GM18868 (cell line): ENCODE results near the gene UFL1.
A peak's percentile ranks its signal among the peaks of the same experiment; 100 is the strongest.
"Not testable (repeated sequence)": the region's sequence is repeated elsewhere in the genome, so short reads cannot be mapped to it uniquely, and the experiment has no call there.

ENCODE experiments used
- ATAC-seq: cut with Tn5 transposase; IDR thresholded peaks from one replicate; pipeline ENCODE4 v1.9.1; 2021; ENCODE audit warnings: mild to moderate bottlenecking, moderate library complexity; ENCODE audit not compliant: unreplicated experiment

UFL1 gene

DNA sequence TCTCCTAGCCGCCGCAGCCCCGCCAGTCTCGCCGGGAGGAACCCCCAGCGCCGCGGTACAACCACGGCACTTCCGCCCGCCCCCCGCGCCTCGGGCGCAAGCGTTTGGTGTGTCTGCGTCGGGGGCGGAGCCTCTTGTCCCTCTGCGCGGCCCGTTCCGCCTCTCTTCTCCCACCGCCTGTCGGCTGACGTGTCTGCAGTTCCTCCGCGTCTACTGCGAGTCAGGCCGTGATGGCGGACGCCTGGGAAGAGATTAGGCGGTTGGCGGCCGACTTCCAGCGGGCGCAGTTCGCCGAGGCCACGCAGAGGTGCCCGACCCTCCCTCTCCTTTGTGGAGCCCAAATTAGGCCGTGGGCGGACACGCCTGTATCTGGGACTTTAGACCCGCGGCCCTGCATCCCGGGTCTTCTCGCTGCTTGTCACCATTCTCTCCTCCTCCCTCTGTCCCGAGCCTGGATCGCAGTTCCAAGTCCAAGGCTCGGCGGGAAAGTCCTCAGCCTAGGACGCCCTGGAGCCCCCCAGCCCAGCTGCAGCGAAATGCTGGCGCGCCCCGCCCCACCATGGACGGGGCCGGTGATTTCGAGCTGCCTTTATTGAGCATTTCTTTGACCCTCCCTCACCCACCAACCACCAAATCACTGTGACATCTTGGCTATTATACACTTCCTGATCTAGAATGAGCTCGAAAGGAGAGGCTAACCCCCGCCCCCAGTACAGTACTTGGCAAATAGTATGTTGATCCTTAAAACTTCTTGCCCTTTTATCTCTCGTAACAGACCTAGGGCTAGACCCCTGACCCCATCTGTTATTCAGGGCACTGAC lies at the start of gene UFL1:
Gene UFL1, plus strand, starts transcription at position 163 of the 821 bp plus-strand sequence. Its CDS starts 68 bp downstream, at position 231.
- peak; percentile 97 for ATAC-seq

DNA sequence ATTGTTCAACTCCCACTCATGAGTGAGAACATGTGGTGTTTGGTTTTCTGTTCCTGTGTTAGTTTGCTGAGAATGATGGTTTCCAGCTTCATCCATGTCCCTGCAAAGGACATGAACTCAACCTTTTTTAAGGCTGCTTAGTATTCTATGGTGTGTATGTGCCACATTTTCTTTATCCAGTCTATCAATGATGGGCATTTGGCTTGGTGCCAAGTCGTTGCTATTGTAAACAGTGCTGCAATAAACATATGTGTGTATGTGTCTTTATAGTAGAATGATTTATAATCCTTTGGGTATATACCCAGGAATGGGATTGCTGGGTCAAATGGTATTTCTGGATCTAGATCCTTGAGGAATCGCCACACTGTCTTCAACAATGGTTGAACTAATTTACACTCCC lies 49.3 kb upstream of the UFL1 start:
- not testable (repeated sequence) for ATAC-seq

DNA sequence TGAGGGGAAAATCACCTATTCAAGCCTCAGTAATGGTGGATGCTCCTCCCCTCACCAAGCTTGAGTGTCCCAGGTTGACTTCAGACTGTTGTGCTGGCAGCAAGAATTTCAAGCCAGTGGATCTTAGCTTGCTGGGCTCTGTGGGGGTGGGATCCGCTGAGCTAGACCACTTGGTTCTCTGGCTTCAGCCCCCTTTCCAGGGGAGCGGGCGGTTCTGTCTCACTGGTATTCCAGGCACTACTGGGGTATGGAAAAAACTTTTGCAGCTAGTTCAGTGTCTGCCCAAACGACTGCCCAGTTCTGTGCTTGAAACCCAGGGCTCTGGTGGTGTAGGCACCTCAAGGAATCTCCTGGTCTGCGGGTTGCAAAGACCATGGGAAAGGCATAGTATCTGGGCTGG lies 42.9 kb upstream of the UFL1 start:
- ATAC-seq, result no peak

DNA sequence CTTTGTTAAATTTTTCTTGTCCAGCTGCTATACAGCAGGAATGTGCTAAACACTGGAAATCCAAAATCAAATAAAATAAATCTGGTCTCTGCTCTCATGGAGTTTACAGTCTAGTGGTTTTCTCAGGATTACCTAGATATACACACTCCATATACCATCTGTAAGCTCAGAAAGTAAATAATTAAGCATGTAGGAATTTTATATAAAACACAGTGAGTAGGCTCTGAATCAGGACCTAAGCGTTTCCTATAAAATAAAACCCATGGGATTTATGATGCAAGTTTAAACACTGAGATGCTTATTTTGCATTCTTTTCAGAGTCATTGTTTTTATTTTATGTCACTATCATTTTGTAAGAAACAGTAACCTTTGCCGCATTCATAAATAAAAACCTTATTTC lies 29.7 kb upstream of the UFL1 start:
- ATAC-seq, result no peak

DNA sequence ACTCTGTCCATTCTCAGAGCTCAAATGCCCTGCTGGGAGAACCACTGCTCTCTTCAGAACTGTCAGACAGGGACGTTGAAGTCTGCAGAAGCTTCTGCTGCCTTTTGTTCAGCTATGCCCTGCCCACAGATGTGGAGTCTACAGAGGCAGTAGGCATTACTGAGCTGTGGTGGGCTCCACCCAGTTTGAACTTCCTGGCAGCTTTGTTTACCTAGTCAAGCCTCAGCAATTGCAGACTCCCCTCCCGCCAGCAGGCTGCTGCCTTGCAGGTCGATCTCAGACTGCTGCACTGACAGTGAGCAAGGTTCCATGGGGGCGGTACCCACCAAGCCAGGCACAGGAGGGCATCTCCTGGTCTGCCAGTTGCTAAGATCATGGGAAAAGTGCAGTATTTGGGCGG lies 21.8 kb upstream of the UFL1 start:
- no peak for ATAC-seq

DNA sequence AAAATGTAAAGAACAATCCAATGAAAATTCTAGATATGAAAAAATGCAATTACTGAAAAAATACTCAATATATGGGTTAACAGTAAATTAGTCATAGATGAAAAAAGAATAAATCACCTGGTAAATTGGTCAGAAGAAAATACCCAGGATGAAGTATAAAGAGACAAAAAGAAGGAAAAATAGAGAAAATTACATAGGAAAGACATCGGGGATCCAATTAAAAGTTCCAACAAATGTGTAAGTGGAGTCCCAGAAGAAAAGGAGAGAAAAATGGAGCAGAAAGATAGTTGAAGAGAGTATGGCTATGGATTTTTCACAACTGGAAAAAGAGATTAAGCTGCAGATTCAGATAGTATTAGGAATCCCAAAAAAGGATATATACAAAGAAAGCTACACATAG lies 18.7 kb upstream of the UFL1 start:
- ATAC-seq, result no peak

DNA sequence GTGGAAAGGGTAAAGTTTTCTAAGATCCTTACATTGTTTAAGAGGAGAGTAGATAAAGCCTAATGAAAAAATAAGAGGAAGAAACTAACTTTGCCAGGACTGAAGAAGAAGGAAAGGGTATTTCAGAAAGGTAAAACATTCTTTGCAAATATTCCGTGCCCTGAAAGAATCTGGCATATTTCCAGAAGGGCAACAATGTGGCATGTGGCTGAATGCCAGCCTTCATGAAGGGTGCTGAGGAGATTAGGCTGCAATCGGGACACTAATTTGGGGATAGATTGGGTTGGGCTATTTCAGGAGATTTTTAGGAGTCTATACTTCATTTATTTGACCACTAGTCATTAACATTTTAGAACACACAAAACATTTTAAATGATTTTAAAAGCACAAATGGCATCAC lies 16.2 kb upstream of the UFL1 start:
- ATAC-seq, result no peak

DNA sequence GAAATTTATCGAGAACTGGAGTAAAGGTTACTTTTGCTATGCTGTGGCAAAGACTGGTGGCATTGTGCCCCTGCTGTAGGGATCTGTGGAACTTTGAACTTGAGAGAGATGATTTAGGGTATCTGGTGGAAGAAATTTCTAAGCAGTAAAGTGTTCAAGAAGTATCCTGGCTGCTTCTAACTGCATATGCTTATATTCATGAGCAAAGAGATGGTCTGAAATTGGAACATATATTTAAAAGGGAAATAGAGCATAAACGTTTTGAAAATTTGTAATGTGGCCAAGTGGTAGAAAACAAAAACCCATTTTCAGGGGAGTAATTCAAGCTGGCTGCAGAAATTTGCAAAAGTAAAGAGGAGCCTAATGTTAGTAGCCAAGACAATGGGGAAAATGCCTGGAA lies 12.3 kb upstream of the UFL1 start:
- ATAC-seq, result no peak

DNA sequence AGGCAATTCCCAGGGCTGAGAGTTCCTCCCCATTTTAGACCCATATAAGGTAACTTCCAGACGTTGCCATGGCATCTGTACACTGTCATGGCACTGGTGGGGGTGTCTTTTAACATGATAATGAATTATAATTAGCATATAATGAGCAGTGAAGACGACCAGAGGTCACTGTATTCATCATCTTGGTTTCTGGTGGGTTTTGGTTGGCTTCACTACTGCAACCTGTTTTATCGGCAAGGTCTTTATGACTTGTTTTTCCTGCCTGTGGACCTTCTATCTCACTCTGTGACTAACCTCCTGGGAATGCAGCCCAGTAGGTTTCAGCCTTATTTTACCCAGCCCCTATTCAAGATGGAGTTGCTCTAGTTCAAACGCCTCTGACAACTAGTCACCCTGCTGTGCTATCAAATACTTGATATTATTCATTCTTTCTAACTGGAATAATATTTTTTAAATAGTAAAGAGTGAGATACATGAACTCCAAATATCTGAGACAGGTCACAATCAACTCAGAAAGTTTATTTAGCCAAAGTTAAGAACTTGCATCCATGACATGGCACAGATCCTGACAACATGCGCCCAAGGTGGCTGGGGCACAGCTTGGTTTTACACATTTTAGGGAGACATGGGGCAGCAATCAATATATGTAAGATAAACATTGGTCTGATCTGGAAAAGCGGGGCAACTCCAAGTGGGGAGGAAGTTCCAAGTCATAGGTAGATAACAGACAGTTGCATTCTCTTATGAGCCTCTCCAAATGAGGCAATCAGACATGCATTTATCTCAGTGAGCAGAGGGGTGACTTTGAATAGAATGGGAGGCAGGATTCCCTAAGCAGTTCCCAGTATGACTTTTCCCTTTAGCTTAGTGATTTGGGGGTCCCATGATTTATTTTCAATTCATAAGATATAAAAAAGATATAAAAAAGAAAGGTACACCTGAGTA lies 1.2 kb upstream of the UFL1 start:
- no peak for ATAC-seq

DNA sequence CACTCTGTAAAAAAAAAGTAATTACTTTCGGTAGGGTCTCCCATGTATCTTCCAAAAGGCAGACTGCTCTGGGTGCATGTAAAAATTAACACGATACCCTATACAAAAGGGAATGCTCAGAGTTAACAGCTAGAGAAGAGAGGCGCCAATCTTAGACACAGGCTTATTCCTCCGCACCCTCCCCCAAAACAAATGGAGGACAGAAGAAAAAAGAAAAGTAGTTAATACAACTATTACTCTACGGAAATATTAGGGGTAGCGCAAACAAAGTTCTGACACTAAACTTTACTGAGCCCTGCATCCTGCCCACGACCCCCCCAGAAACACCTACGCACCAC lies 331 bp upstream of the UFL1 start:
- no peak for ATAC-seq

DNA sequence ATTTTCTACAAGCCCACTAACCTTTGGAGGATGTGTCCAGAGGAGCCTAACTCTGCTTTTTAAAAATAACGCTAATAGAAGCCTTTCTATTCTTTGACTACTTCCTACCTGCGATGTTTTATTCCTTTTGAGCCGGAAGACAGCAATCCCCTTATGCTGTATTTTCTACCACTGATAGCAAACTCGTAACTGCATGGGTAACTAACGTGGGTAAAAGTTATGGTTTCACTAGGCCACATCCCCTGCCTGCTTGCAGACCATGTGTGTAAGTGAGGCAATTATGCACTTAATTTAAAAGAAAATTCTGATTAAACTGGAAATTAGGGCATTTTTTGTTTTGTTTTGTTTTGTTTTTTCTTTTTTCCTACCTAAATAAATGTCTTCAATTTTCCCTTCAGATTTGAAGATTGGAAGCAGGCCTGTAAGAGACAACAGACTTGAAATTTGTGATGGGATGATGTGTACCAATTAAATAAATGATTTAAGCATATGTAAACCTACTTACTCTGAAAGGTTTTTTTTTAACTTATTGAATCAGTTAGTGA lies 931 bp downstream of the UFL1 start:
- ATAC-seq, result peak; percentile 25

DNA sequence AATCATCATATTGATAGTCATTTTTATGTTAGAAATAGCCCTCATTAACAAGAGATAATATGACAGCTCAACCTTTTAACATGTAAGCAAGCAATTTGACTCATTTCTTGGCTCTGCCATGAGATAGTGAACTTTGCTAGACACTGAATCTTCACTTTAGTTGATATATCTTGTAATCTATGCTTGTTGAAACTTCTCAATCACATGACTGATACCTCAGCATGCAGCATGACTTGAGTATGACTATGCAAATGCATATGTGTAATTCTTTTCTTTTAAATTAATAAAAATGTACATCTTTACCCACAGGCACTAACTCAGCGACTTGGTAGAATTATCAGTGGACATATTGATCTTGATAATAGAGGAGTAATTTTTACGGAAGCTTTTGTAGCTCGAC lies 6.6 kb downstream of the UFL1 start:
- no peak for ATAC-seq

DNA sequence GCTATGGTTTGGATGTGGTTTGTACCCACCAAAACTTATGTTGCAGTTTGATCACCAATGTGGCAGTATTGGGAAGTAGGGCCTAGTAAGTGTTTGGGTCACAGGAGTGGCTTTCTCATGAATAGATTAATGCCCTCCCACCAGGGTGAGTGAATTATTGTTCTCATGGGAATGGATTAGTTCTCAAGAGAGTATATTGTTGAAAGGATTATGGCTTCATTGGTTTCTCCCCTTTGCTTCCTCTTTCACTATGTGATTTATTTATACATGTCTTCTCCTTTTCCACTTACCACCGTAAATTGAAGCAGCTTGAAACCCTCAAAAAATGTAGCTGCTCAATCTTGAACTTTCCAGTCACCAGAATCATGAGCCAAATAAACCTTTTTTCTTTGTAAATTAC lies 10.8 kb downstream of the UFL1 start:
- ATAC-seq, result peak; percentile 69

DNA sequence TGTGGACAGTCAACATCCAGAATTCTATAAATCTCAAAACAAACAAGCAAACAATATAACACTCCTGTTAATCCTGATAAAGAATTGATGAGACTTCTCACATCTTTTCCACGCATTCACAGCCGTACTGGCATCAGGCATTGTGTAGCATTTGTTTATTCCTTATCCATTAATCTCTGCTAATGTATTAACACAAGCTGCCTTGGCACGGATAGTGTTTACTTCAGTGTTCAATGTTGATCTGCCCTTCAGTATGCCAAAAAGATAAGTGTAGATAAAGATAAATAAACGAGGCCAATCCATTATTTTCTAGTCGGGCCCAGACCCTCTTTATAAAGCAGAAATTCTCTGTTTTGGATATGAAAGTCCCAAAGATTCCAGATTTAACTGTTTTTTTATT lies 16.1 kb downstream of the UFL1 start:
- no peak for ATAC-seq

DNA sequence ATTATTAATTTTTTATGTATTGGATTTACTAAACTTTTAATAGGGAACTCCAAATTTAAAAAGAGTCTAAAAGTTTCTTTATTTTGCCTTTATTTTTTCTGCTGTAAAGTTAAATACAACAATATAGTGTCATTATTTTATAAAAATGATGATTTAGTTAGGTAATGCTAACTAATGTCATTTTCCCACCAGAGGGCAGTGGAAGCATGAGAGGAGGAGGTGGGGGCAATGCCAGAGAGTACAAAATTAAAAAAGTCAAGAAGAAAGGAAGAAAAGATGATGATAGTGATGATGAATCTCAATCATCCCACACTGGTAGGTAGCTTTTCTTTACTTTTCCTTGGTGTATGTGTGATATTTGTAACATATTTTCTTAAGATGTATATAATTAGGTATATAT lies 21.1 kb downstream of the UFL1 start:
- ATAC-seq, result peak; percentile 76

DNA sequence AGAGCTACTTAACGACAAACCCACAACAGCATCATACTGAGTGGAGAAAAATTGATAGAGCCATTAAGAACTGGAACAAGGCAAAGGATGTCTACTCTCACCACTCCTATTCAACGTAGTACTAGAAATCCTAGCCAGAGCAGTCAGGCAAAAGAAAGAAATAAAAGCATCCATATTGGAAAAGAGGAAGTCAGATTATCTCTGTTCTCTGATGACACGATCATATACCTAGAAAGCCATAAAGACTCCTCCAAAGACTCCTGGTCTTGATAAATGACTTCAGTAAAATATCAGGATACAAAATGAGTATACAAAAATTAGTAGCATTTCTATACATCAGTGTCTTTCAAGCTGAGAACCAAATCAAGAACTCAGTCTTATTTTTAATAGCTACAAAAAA lies 24.3 kb downstream of the UFL1 start:
- ATAC-seq, result no peak

DNA sequence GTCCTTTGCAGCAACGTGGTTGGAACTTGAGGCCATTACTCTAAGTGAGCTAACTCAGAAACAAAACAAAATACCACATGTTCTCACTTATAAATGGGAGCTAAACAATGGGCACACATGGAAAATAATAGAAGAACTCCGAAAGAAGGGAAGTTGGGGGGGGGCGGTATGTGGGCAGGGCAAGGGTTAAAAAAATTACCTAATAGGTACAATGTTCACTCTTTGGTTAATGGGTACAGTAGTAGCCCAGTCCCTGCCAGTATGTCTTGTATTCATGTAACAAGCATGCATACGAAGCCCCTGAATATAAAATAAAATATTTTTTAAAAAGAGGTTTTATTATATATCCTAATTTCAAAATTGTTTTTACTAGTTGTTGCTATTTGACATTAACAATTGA lies 26.0 kb downstream of the UFL1 start:
- ATAC-seq, result no peak

DNA sequence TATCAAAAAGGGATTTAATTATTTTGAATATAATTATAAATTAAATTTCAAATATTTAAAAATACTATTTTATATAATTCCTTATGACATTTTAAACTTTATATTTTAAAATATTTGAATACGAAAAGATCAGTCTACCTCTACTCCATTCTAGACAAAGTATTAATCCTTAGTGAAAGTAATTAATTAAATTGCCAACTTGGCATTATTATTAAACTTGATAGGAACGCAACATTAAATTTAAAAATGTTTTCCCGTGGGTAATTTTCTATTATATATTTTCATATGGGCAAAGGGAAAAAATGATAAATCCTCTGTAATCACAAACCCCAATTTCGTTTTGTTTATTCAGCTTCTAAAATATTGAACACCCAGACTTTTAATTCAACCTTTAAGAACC lies 33.0 kb downstream of the UFL1 start:
- ATAC-seq, result no peak

DNA sequence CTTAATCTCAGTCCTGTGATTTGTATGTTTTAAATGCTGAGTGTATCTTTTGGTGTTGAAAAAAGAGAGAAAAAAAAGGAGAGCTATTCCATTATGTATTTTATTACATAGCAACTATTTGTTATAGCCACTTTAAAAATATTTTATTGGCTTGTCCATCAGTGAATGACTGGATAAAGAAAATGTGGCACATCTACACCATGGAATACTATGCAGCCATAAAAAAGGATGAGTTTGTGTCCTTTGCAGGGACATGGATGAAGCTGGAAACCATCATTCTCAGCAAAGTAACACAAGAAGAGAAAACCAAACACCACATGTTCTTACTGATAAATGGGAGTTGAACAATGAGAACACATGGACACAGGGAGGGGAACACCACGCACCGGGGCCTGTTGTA lies 38.1 kb downstream of the UFL1 start:
- not testable (repeated sequence) for ATAC-seq

DNA sequence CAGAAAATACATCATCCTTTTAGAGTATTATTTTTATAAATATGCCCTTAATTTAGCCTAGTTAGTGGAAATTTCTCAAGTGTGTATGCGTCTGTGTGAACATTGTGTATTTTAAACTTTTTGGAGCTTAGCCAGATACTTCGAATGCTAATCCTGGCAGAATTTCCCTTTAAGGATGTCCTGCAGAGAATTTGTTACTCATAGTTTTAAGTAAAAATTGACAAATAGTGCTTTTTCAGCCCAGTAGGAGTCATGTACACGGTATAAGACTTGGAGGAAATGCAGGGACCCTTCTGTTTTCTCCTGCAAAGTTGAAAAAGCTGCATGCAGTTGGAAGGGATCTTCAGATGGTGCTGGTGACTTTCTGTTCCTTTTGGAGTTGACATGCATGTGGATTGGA lies 41.3 kb downstream of the UFL1 start, which contains the start of gene FHL5:
Gene FHL5, plus strand, starts transcription at position 243 of the 400 bp plus-strand sequence. CDS start 40,486 bp downstream, outside the sequence.
- no peak for ATAC-seq

DNA sequence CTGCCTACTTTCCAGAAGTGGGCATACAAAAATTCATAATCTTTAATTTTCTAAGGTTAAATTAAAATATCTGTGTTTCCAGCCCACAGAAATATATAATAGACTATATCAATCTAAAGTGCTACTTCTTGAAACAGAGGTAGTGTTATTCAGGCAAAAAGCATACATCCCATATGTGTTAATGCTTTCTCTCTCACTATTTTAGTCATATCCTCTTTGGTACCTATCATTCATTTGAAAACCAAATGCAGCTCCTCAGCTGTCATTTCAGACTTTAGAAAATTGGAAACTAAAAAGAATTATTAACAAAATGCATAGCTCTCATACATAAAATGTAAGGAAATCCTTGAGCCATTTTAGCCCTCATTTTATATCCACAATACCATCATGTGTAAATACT lies 42.2 kb downstream of the UFL1 start:
- ATAC-seq, result no peak

DNA sequence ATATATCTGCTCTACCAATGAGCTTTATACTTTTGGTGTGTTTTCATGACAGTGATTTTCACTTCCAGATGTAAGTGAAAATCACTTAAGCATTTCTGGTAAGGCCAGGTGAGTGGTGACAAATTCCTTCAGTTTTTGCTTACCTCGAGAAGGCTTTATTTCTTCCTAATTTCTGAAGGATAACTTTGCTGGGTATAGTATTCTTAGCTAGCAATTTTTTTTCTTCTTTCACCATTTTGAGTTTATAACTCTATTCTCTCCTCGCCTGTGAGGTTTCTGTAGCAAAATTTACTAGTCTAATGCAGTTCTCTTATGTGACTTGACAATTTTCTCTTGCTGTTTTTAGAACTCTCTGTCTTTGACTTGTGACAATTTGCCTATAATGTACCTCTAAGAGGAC lies 48.4 kb downstream of the UFL1 start:
- ATAC-seq, result no peak
